Measurements from ENCODE around the gene SMR3A. TPM values are rescaled to one million over a fixed set of nuclear protein-coding genes. Genes with fewer than 3 reads are reported as not detected.

Gene SMR3A
- total RNA-seq, 4 donors from 2014 or later: not detected

GRCh38 chr4:70334681-70335080 is 25.9 kb upstream of the SMR3A start, which contains the start of gene CABS1:
Gene CABS1 (plus strand): TSS chr4:70334981. CDS start chr4:70335040, 59 bp downstream.
- H3K36me3 ChIP-seq: no peaks in the 10 kb centered on the region
- in situ Hi-C loops (cut with MboI; ENCODE audit: low pct_ligation_motif_present in 1 of 4, low pct_unique_long_range_greater_than_20kb in 1 of 4, low sequenced_read_pairs in 3 of 4) (no loop called here), intact Hi-C loops (cut with DNase I; ENCODE audit: low total_unique reads) (no loop called here)
- H3K27me3 ChIP-seq: no peaks in the 10 kb centered on the region
- DNase-seq: no peak
- 97 to 100% methylated on average over 2 to 3 of the region's 3 CpGs for WGBS, 2 donors (ENCODE audit: low coverage in 1 of 2)
- no peaks in the 10 kb centered on the region for H3K4me1 ChIP-seq
- no peaks in the 10 kb centered on the region for H3K9me3 ChIP-seq
- H3K27ac ChIP-seq: no peak within 1 kb of the TSS
- TF ChIP-seq EP300 (IDR thresholded peaks at IDR 0.05; ENCODE audit: low read depth) (no peak), POLR2A (IDR thresholded peaks at IDR 0.05) (no peak)
- H3K4me3 ChIP-seq: no peak within 1 kb of the TSS

DNA sequence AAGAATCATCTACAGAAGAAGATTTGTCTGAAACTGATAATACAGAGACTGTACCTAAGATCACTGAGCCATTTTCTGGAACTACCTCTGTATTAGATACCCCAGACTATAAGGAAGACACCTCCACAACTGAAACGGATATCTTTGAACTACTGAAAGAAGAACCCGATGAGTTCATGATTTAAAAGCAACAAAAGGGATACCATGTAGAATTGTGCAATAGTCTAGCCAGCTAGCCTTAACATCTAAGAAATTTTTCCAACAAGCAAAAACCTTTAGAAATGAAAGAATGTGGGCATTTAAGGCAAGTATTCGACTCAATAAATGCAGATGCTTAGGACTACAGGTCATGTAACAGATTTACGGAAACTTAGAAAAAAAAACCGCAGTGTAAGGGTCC is 24.5 kb upstream of the SMR3A start:
- WGBS, 2 donors (ENCODE audit: low coverage in 1 of 2): 81 to 83% methylated on average over 5 of the region's 5 CpGs
- in situ Hi-C loops (cut with MboI; ENCODE audit: low pct_ligation_motif_present in 1 of 4, low pct_unique_long_range_greater_than_20kb in 1 of 4, low sequenced_read_pairs in 3 of 4): no loop called here

GRCh38 chr4:70337886-70338420 is 22.6 kb upstream of the SMR3A start:
- in situ Hi-C loops (cut with MboI; ENCODE audit: low pct_ligation_motif_present in 1 of 4, low pct_unique_long_range_greater_than_20kb in 1 of 4, low sequenced_read_pairs in 3 of 4) (no loop called here), intact Hi-C loops (cut with DNase I; ENCODE audit: low total_unique reads) (no loop called here)
- WGBS, 2 donors (ENCODE audit: low coverage in 1 of 2): 36 to 76% methylated on average over 1 of the region's 1 CpG
- no peaks in the 10 kb centered on the region for H3K27me3 ChIP-seq
- no peak overlapping the region for H3K27ac ChIP-seq
- H3K9me3 ChIP-seq: no peaks in the 10 kb centered on the region
- no peak for DNase-seq
- no peak overlapping the region for H3K4me3 ChIP-seq
- TF ChIP-seq POLR2AphosphoS5 (IDR thresholded peaks at IDR 0.05) (no peak), CTCF (IDR thresholded peaks at IDR 0.05) (no peak), EP300 (IDR thresholded peaks at IDR 0.05; ENCODE audit: low read depth) (no peak), POLR2A (IDR thresholded peaks at IDR 0.05) (no peak)
- H3K4me1 ChIP-seq: no peaks in the 10 kb centered on the region
- H3K36me3 ChIP-seq: no peaks in the 10 kb centered on the region

More for the DNA sequence above, 24.5 kb upstream of the SMR3A start:
- no peaks in the 10 kb centered on the region for H3K36me3 ChIP-seq
- no peaks in the 10 kb centered on the region for H3K9me3 ChIP-seq
- DNase-seq: no peak
- no peak overlapping the region for H3K4me3 ChIP-seq
- no peaks in the 10 kb centered on the region for H3K27me3 ChIP-seq
- intact Hi-C loops (cut with DNase I; ENCODE audit: low total_unique reads): no loop called here
- no peaks in the 10 kb centered on the region for H3K4me1 ChIP-seq
- H3K27ac ChIP-seq: no peak overlapping the region
- no peak for TF ChIP-seq POLR2AphosphoS5 (IDR thresholded peaks at IDR 0.05)
- no peak for TF ChIP-seq CTCF (IDR thresholded peaks at IDR 0.05)
- no peak for TF ChIP-seq POLR2A (IDR thresholded peaks at IDR 0.05)
- TF ChIP-seq EP300 (IDR thresholded peaks at IDR 0.05; ENCODE audit: low read depth): no peak

DNA sequence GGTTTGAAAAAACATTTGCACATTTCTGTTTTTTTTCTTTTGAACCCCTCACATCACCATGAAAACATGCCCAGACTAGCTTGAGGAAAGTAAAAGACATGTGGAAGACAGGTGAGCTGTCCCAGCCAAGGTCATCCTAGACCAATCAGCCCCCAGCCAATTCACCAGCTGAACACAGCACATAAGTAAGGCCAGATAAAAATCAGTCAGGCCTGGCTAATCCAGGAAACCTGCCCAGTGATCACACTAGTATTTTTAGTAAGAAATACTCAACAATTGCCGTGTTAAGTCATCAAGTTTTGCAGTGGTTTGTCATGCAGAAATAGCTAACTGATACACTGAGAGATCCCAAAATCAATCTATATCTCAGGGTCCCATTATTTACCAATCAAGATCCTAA is 4.4 kb upstream of the SMR3A start:
- intact Hi-C loops (cut with DNase I; ENCODE audit: low total_unique reads): no loop called here
- Histone ChIP-seq H3K4me3 (no peak overlapping the region), H3K4me1 (no peaks in the 10 kb centered on the region), H3K27ac (no peak overlapping the region), H3K27me3 (no peaks in the 10 kb centered on the region), H3K36me3 (no peaks in the 10 kb centered on the region), H3K9me3 (no peaks in the 10 kb centered on the region)
- no peak for DNase-seq
- TF ChIP-seq EP300 (IDR thresholded peaks at IDR 0.05; ENCODE audit: low read depth) (no peak), POLR2A (IDR thresholded peaks at IDR 0.05) (no peak), CTCF (IDR thresholded peaks at IDR 0.05) (no peak), POLR2AphosphoS5 (IDR thresholded peaks at IDR 0.05) (no peak)
- WGBS, 2 donors (ENCODE audit: low coverage in 1 of 2): 38% methylated on average over 1 of the region's 1 CpG; no CpG with 5 or more reads in 1 of the 2 donors
- in situ Hi-C loops (cut with MboI; ENCODE audit: low pct_ligation_motif_present in 1 of 4, low pct_unique_long_range_greater_than_20kb in 1 of 4, low sequenced_read_pairs in 3 of 4): no loop called here
